GM18951 (cell line): ENCODE data around the gene SERPINB2.

ENCODE experiments used
- POLR2A ChIP-seq: IDR thresholded peaks from 4 replicates; pipeline ENCODE4 v1.6.1; 2011; ENCODE audit warnings: mild to moderate bottlenecking; ENCODE audit not compliant: insufficient read length, insufficient read depth; ENCODE audit errors: extremely low read depth
- in situ Hi-C: fragments of 300-500 bp; cut with MboI; formaldehyde crosslinking; loops from one replicate; pipeline ENCODE4 v1.12.0; 2022; ENCODE audit warnings: low sequenced_read_pairs, mixed read lengths, inconsistent platforms; ENCODE audit not compliant: unreplicated experiment

The SERPINB2 gene

DNA sequence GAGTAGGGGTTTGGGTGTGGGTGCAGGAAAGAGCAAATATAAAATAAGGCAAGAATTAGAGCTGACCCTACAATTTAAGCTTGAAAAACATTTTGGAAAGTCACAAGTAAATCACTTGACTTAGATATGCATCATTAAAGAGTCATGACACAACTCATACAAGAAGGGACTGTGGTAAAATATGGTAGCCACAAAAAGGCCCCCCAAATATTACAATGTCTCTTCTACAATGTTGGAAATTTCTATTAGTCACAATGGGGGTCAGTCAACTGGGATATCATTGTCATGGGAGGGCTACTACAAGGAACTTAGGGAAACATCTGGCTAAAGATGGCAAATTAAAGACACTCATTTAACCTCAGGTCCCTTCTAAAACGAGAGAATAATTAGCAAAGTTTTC is 15.7 kb upstream of the SERPINB2 start:
- in situ Hi-C loops: no loop called here
- no peak for TF ChIP-seq POLR2A

DNA sequence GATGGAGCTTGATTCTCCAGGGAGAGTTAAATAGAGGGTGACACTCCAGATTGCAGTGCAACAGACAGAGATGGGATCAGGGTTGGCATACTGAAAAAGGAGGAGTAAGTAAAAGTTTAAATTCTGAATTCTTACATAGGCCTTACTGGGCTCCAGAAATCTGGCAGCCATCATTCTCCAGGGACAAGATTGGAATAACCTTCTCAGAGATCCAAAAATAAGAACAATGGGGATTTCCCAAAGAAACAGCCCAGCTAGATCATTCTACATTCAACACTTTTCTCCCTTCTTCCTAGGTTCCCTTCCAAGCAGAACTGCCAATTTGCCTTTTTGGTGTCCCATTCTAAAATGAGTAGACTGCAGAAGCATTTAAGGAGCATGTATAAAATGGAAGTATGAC is 14.9 kb upstream of the SERPINB2 start:
- TF ChIP-seq POLR2A: no peak
- in situ Hi-C loops: no loop called here

GRCh38 chr18:63878343-63878742 is 9.2 kb upstream of the SERPINB2 start:
- no peak for TF ChIP-seq POLR2A
- in situ Hi-C loops: no loop called here

- in situ Hi-C loops: no loop called here
- no peak for TF ChIP-seq POLR2A
These were observed 8.6 kb upstream of the SERPINB2 start for GRCh38 chr18:63878925-63879324.

GRCh38 chr18:63879709-63880108 is 7.8 kb upstream of the SERPINB2 start:
- no peak for TF ChIP-seq POLR2A
- in situ Hi-C loops: no loop called here

DNA sequence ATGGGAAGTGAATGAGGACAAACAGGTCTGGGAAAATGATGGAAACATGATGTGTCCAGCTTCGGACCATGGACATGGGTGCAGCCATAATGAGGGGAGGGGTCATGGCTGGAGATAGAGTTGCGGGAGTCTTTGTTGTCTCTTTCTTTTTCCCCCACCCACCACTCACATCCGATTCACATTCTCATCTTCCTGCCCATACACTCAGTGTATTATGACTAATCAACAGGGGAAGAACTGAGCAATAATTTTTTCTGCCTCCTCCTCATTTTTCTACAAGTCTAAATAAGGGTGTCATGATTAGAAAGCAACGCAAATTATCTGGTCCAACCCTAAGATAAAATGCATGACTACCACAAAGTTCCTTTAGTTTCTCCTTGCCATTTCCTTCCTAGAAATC is 5.7 kb upstream of the SERPINB2 start:
- in situ Hi-C loops: no loop called here
- TF ChIP-seq POLR2A: no peak

GRCh38 chr18:63882333-63883141 is 5.0 kb upstream of the SERPINB2 start:
- no peak for TF ChIP-seq POLR2A
- in situ Hi-C loops: no loop called here

GRCh38 chr18:63883617-63884016 is 3.9 kb upstream of the SERPINB2 start:
- in situ Hi-C loops: no loop called here
- TF ChIP-seq POLR2A: no peak

- TF ChIP-seq POLR2A: no peak
- in situ Hi-C loops: no loop called here
These were observed 1.1 kb downstream of the SERPINB2 start for GRCh38 chr18:63888470-63889190.

DNA sequence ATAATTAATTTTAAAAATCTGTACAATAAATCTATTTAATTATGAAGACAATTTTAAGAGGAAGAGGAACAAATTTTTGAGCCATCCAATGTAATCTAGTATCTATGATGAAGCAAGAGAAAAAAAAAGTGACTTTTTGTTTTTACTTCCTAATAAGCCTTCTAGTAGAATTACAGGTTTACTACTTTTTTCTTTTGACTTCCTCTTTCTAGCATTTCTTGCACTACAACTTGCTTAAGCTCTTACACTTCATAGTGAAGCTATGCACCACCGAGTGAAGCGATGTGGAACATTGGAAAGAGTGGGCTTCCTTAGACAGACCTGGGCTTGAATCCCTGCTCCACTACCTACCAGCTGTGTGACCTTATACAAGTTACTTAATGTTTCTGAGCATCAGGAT is 2.1 kb downstream of the SERPINB2 start:
- TF ChIP-seq POLR2A: no peak
- in situ Hi-C loops: no loop called here

- in situ Hi-C loops: no loop called here
- no peak for TF ChIP-seq POLR2A
These were observed 2.9 kb downstream of the SERPINB2 start for GRCh38 chr18:63890237-63890949.

- TF ChIP-seq POLR2A: no peak
- in situ Hi-C loops: no loop called here
These were observed 3.4 kb downstream of the SERPINB2 start for GRCh38 chr18:63890950-63891304.

DNA sequence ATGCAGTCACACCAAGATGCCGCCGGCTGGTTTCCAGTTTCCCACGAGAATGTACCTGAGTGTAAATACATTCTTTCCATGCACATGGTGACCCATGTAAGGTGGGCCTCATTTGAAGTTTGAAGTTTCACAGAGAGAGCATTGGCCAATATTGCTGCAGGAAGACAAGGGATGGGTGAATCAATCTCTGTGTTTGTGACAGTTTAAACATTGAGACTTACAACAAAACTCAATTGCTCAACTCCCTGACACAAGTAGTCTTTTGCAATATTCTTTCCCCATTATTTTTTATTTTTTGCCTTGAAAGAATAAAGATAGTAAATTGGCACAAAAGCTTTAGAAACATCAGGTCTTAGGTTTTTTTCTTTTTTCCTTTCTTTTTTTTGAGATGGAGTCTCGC is 5.1 kb downstream of the SERPINB2 start:
- in situ Hi-C loops: no loop called here
- TF ChIP-seq POLR2A: no peak
